GM19351 (cell line): Measurements from ENCODE around the gene TSTD1.

Source experiments
- ATAC-seq: cut with Tn5 transposase; IDR thresholded peaks from one replicate; pipeline ENCODE4 v1.9.1; 2021; ENCODE audit warnings: mild to moderate bottlenecking, moderate library complexity; ENCODE audit not compliant: unreplicated experiment

The TSTD1 gene

GRCh38 chr1:161038523-161039153 lies at the start of gene TSTD1:
TSTD1 (minus strand) TSS chr1:161038964; CDS start chr1:161038889, 75 bp downstream.
- peak; percentile 84 for ATAC-seq

GRCh38 chr1:161086457-161086856 lies 47.7 kb upstream of the TSTD1 start:
- no peak for ATAC-seq

GRCh38 chr1:161085165-161085564 lies 46.4 kb upstream of the TSTD1 start:
- ATAC-seq, result no peak

GRCh38 chr1:161084597-161084988 lies 45.8 kb upstream of the TSTD1 start:
- no peak for ATAC-seq

GRCh38 chr1:161083748-161084596 lies 45.2 kb upstream of the TSTD1 start:
- no peak for ATAC-seq

- no peak for ATAC-seq
Observed at GRCh38 chr1:161082996-161083747, 44.4 kb upstream of the TSTD1 start.

- no peak for ATAC-seq
Observed at GRCh38 chr1:161082483-161082882, 43.7 kb upstream of the TSTD1 start.

GRCh38 chr1:161081519-161081918 lies 42.8 kb upstream of the TSTD1 start:
- no peak for ATAC-seq

GRCh38 chr1:161080441-161081405 lies 42.0 kb upstream of the TSTD1 start:
- ATAC-seq, result no peak

- no peak for ATAC-seq
Observed at GRCh38 chr1:161079436-161080110, 40.8 kb upstream of the TSTD1 start.

- ATAC-seq, result no peak
Observed at GRCh38 chr1:161077426-161077825, 38.7 kb upstream of the TSTD1 start.

- no peak for ATAC-seq
Observed at GRCh38 chr1:161076410-161076809, 37.6 kb upstream of the TSTD1 start.

- no peak for ATAC-seq
Observed at GRCh38 chr1:161074676-161075368, 36.1 kb upstream of the TSTD1 start.

- ATAC-seq, result no peak
Observed at GRCh38 chr1:161073474-161074121, 34.8 kb upstream of the TSTD1 start.

GRCh38 chr1:161072751-161073449 lies 34.1 kb upstream of the TSTD1 start:
- ATAC-seq, result no peak

- ATAC-seq, result no peak
Observed at GRCh38 chr1:161071886-161072371, 33.2 kb upstream of the TSTD1 start.

GRCh38 chr1:161070761-161071160 lies 32.0 kb upstream of the TSTD1 start:
- no peak for ATAC-seq

GRCh38 chr1:161069731-161070270 lies 31.0 kb upstream of the TSTD1 start, which contains the start of gene ARHGAP30:
ARHGAP30 (minus strand) TSS chr1:161069891; CDS start chr1:161069624, 267 bp downstream.
- ATAC-seq, result peak; percentile 90
